GM21576 (cell line): ENCODE measurements around the gene TMEM131.
"Not testable (repeated sequence)": the region's sequence is repeated elsewhere in the genome, so short reads cannot be mapped to it uniquely, and the experiment has no call there.

Source experiments
- ATAC-seq: cut with Tn5 transposase; IDR thresholded peaks from one replicate; pipeline ENCODE4 v1.9.1; 2021; ENCODE audit warnings: mild to moderate bottlenecking, moderate library complexity; ENCODE audit not compliant: unreplicated experiment

Gene TMEM131

GRCh38 chr2:97714084-97714949 is 281.4 kb downstream of the TMEM131 start:
- ATAC-seq: no peak

- ATAC-seq: no peak
Measured at GRCh38 chr2:97713296-97714083, 282.3 kb downstream of the TMEM131 start, which contains the start of gene ZAP70. Gene ZAP70, plus strand, starts transcription at chr2:97713576. Its CDS starts 10,461 bp downstream, at chr2:97724037.

- no peak for ATAC-seq
Measured at GRCh38 chr2:97712693-97713295, 283.0 kb downstream of the TMEM131 start.

- not testable (repeated sequence) for ATAC-seq
Measured at GRCh38 chr2:97712175-97712574, 283.6 kb downstream of the TMEM131 start.

GRCh38 chr2:97711394-97711711 is 284.4 kb downstream of the TMEM131 start:
- no peak for ATAC-seq

GRCh38 chr2:97708608-97709007 is 287.1 kb downstream of the TMEM131 start:
- ATAC-seq: no peak

- no peak for ATAC-seq
Measured at GRCh38 chr2:97708048-97708380, 287.7 kb downstream of the TMEM131 start.

- ATAC-seq: no peak
Measured at GRCh38 chr2:97707362-97708047, 288.2 kb downstream of the TMEM131 start.

GRCh38 chr2:97706708-97707345 is 288.9 kb downstream of the TMEM131 start:
- ATAC-seq: no peak
